GM21786 (cell line): ENCODE results near the gene KDM6A.
"Not testable (repeated sequence)": the region's sequence is repeated elsewhere in the genome, so short reads cannot be mapped to it uniquely, and the experiment has no call there.

ENCODE experiments used
- ATAC-seq: cut with Tn5 transposase; IDR thresholded peaks from one replicate; pipeline ENCODE4 v1.9.1; 2021; ENCODE audit not compliant: unreplicated experiment

KDM6A gene

GRCh38 chrX:44872821-44873414 is at the start of gene KDM6A:
TSS of gene KDM6A (plus strand) at chrX:44873188. CDS start at chrX:44873552, 364 bp downstream.
- peak; percentile 85 for ATAC-seq

DNA sequence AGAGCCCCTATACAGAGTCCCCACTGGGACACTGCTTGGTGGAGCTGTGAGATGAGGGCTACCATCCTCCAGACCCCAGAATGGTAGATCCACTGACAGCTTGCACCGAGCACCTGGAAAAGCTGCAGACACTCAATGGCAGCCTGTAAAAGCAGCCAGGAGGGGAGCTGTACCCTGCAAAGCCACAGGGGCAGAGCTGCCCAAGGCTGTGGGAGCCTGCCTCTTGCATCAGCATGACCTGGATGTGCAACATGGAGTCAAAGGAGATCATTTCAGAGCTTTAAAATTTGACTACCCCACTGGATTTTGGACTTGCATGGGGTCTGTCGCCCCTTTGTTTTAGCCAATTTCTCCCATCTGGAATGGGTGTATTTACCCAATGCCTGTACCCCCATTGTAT is 49.8 kb upstream of the KDM6A start:
- ATAC-seq = not testable (repeated sequence)

DNA sequence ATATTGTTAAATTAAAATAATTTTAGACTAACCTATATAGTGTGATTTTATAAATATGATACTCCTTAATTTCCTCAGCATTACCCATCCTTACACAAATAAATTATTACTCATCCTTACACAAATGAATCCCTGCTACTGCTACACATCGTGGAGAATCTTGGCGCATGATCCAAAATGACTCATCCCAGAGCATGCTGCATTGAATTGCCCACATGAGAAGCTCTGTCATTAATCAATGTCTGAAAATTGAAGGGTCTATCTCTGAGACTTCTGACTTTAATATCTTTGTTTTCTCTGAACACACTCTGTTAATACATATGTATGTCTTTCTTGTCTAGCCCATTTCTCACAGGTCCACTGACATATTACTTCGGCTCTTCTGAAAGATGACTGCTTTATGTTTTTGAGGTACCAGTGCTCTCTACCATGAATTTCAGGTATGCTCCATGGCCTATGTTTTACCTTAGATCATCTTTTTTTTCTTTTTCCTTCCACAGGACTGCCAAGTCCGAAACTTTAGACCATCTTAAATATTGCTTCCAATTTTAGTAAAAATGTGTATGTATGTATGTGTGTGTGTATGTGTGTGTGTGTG is 44.9 kb upstream of the KDM6A start:
- ATAC-seq = no peak

DNA sequence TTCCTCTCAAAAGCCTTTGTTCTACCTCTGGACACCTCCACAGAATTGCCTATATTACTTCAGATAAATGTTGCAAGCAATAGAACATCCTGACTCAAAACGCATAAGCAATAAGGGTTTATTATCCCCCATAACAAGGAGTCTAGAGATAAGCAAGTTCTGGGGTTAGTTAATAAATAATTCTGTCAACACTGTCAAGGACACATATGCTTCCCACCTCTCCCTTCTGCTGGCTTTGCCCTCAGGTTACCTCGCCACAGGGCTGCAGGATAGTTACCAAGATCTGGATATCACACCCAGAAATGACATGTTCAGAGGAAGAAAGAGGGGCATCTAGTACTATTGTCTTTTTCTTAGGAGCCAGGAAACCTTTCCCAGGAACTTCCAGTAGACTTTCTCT is 43.2 kb upstream of the KDM6A start:
- ATAC-seq = no peak

GRCh38 chrX:44842550-44843317 is 30.3 kb upstream of the KDM6A start:
- no peak for ATAC-seq

DNA sequence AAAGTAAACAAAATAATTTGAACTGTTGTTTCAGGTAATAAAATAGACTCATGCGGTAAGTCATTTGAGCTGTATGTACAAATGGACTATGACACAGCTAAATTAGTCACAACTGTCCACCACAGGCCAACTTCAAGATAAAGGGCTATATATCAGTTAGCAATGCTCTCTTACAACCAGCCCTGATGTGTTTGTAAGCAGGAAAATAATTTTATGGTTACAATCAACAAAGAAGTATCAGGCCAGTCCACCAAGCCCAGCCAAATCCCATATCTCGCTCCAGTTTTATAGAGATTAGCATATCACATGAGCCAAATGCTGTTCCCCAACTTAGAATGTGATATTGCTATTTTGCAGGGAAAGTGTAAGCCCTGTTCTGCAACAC is 29.7 kb upstream of the KDM6A start:
- ATAC-seq = no peak

GRCh38 chrX:44843753-44844152 is 29.2 kb upstream of the KDM6A start, which contains the start of gene DUSP21:
TSS of gene DUSP21 (plus strand) at chrX:44844021. CDS start at chrX:44844133, 112 bp downstream.
- ATAC-seq = no peak

GRCh38 chrX:44844204-44844603 is 28.8 kb upstream of the KDM6A start:
- no peak for ATAC-seq

DNA sequence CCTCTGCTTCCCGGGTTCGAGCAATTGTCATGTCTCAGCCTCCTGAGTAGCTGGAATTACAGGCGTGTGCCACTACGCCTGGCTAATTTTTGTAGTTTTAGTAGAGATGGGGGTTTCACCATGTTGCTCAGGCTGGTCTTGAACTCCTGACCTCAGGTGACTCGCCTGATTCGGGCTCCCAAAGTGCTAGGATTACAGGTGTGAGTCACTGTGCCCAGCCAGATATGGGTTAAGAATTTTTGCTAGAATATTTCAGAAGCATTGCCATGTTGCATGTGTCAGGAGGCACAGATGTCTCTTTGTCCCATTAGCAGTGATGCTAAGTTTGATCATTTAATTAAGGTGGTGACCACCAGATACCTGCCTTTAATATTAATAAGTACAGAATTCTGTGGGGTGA is 22.1 kb upstream of the KDM6A start:
- ATAC-seq = not testable (repeated sequence)

- ATAC-seq = no peak
Observed at GRCh38 chrX:44871114-44871645, 1.8 kb upstream of the KDM6A start.

GRCh38 chrX:44871931-44872820 is 812 bp upstream of the KDM6A start:
- peak; percentile 20 for ATAC-seq

- ATAC-seq = no peak
Observed at GRCh38 chrX:44873415-44874276, 658 bp downstream of the KDM6A start.

GRCh38 chrX:44874420-44875184 is 1.6 kb downstream of the KDM6A start:
- ATAC-seq = no peak

GRCh38 chrX:44875185-44875489 is 2.1 kb downstream of the KDM6A start:
- ATAC-seq = no peak

DNA sequence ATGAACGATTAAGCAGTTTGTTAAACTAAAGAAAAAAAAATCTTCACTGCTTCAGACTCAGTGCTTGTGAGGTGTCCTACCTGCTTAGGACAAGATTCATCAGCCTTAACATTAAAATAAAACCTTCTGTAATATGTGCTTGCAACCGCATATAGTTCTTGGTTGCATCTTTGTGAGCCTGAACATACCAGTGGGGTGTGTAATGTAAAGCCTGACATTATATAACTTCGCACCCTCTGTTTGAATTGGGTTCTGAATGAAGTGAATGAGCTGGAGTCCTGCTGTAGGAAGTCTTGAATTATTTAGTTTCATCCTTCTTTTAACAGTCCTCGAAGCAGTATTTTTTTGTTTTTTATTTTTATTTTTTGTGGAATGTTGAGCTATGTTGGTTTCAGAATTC is 3.1 kb downstream of the KDM6A start:
- ATAC-seq = no peak

DNA sequence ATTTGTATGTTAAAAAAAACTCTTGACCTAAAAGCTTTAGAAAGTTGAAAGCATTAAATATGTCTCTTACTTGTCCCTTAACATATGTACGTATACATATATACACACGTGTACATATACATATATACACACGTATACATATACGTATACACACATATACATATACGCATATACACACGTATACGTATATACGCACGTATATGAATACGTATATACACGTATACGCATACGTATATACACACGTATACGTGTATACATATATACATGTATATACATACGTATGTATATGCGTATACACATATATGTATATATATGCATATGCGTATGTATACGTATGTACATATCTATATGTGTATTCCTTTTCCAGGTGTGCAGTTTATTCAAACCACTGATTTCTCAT is 3.8 kb downstream of the KDM6A start:
- no peak for ATAC-seq

- ATAC-seq = no peak
Observed at GRCh38 chrX:44878780-44879179, 5.8 kb downstream of the KDM6A start.

DNA sequence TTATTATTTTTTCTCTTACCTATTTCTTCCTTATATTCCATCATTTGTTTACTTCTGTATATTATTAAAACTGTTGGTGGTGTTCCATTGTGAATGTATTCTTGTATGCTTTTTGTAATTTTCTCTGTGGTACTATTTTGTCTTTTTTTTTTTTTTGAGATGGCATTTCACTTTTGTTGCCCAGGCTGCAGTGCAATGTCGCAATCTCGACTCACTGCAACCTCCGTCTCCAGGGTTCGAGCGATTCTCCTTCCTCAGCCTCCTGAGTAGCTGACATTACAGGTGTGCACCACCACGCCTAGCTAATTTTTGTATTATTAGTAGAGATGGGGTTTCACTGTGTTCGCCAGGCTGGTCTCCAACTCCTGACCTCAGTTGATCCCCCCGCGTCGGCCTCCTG is 8.6 kb downstream of the KDM6A start:
- no peak for ATAC-seq

DNA sequence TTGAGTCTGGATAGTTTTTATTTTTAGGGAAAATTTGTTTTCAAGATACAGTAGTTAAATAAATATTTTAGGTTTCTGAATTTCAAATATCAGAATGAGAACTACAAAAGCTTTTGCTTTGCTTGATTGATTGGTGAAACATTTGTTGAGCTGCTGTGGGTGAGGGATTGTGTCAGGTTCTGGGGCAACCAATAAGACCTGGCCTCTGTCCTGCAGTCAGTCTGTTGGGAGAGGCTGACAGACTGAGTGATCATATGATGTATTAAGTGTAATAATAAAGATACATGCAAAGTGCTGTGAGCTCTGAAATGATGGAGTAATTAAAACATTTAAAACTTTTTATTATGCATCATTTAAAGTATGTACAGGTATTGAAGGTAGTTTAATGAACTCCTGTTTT is 9.6 kb downstream of the KDM6A start:
- ATAC-seq = no peak

DNA sequence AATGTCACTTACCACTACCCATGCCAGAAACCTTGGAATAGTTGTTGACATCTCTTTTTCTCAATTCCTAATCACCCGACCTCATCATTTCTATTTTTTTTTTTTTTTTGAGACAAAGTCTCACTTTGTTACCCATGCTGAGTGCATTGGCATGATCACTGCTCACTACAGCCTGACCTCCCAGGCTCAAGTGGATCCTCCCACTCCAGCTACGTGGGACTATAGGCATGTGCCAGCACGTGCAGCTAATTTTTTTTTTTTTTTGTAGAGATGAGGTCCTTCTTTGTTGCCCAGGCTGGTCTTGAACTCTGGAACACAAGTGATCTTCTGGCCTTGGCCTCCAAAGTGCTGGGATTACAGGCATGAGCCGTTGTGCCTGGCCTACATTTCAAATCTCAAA is 12.0 kb downstream of the KDM6A start:
- no peak for ATAC-seq
